ENCODE results near the gene SLC9A3.
"Not testable (repeated sequence)": the region's sequence is repeated elsewhere in the genome, so short reads cannot be mapped to it uniquely, and the experiment has no call there.

SLC9A3 gene

DNA sequence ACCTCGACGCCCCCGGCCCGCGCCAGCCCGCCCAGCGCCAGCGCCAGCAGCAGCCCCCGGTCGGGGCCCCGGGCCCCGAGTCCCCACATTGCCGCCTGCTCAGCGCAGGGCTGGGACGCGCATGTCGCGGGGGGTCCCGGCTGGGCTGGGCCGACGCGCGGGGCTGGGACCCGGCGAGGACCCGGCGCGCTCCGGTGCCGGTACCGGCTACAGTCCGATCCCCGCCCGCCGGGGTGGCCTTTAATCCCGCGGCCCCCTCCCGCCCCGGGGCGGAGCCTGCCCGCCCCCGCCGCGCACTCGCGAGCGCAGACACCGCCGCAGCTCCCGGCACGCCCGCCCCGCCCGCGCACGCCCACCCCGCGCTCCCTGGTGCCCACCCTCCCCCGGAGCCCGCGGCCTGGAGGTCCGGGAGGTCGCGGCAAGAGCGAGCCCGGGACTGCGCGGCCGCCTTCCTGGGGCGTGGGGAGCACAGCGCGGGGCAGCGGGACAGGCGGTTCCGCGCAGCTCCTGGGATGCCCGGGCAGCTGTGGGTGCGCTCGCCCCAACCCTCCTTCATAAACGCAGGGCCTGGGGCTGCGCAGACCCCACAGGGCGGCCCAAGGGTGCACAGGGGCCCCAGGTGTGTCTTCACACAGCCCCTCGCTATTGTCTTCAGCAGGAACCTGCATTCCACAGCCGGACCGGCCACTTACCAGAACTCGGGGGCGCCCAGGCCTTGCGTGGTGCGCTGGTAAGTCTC is at the start of gene SLC9A3:
Gene SLC9A3, minus strand, starts transcription at position 216 of the 739 bp plus-strand sequence.
- DNase-seq (ENCODE audit: low read depth in 2 of 2), result no peak

- no peak for DNase-seq (ENCODE audit: low read depth in 2 of 2)
These were observed 49.7 kb upstream of the SLC9A3 start for GRCh38 chr5:573976-574375.

DNA sequence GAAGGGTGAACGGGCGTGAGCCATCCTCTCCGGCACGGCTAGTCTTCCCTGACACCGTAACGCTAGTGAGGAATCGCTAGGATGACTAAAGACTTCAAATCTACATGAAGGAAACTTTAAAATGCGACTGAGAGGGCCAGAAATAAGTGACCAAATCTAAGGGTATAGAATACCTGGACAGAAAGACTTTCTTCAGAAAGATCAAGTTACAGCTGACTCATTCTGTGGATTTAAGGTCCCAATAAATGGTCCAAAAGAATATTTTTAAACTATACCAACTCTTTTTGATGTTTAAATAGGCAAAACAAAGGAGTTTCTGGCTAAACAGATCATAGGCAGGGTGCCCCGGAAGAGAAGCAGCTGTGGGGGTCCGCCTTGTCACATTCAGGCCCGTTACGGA is 49.0 kb upstream of the SLC9A3 start:
- DNase-seq (ENCODE audit: low read depth in 2 of 2), result no peak

DNA sequence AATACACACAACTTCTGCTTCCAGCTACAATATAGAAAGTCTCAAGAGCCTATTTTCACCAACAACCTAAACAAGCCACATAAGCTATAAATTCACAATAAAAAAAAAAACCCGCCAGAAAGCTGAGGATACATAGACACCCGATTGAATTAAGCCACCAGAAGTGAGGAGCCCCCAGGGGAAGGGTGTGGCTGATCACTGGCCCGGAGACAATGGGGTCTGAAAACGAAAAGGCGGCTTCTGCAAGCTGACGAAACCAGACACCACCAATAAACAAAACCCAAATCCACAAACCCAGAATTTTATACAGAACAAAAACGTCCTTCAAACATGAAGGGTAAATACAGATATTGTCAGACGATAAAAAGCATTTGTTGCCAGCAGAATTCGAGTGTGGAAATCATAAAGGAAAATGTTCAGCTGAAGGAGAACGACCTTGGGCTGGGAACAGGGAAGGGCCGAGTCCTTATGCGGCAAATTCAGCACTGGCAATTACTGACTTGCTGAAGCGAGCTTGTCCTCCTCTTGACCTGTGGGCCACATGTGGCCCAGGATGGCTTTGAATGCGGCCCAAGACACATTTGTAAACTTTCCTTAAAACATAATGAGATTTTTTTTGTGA is 48.3 kb upstream of the SLC9A3 start:
- DNase-seq (ENCODE audit: low read depth in 2 of 2), result no peak

- DNase-seq (ENCODE audit: low read depth in 2 of 2), result no peak
These were observed 47.5 kb upstream of the SLC9A3 start for GRCh38 chr5:571791-572190.

GRCh38 chr5:570886-571285 is 46.6 kb upstream of the SLC9A3 start:
- DNase-seq (ENCODE audit: low read depth in 2 of 2), result no peak

GRCh38 chr5:570446-570845 is 46.2 kb upstream of the SLC9A3 start:
- DNase-seq (ENCODE audit: low read depth in 2 of 2), result no peak

DNA sequence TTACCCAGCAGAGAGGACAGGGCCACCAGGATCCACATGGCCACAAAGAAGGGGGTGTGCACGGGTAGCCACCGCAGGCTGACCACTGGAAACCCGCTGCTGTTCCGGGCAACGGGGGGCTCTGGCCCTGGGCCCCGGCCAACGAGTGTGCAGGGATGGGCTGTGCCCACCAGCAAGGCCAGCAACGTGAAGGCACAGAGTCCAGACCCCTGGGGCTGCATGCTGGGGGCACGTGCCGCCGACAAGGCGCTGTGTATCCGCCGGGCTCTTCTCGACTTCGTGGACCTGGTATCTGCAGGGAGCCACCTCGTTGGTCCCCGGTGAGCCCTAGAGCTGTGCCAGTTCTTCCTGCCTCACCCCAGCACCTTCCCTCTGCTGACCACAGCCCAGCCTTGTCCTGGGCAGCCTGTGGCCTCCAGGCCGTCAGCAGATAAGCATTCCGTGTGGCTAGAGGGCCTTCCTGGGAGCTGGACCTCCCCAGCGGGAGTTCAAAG is 45.7 kb upstream of the SLC9A3 start:
- no peak for DNase-seq (ENCODE audit: low read depth in 2 of 2)

DNA sequence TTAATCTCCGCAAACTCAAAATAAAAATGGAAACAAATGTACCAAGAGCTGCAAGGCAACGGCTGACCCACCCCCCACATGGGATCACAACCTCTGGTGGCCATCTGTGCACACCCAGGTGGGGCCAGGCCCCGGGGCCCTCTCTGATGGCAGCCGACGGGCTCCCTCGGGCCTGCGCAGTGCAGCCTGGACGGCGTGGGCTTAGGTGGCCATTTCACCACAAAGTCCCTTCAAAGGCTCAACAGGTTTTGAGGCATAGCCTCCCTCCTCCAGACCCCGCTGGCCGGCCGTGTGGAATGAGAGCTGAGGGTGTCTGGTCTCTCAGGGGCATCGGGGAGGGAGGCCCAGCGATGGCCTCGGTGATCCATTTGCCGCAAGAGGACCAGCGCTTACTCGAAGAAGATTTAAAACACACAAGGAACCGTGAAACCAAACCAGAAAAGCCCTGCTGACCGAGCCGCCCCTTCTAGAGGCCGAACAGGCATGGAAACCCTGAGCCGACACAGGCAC is 45.2 kb upstream of the SLC9A3 start:
- no peak for DNase-seq (ENCODE audit: low read depth in 2 of 2)

DNA sequence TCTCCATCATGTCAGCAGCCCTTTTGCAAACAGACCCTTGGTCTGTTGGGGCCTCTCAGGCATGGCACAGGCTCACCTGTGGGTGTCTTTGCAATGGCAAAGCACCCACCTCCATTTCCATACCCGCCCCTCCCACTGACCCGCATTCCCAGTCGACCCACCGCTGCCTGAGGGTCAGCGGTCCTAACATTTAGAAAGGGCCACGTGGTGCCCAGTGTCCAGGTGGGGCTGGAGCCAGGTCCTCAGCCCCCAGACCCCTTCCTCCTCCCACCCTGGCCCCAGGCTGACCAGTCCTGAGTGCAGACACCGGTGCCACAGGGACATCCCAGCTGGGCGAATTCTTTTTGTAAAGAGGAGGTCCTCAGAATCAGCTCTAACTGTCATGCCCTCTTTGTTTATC is 44.6 kb upstream of the SLC9A3 start:
- no peak for DNase-seq (ENCODE audit: low read depth in 2 of 2)

DNA sequence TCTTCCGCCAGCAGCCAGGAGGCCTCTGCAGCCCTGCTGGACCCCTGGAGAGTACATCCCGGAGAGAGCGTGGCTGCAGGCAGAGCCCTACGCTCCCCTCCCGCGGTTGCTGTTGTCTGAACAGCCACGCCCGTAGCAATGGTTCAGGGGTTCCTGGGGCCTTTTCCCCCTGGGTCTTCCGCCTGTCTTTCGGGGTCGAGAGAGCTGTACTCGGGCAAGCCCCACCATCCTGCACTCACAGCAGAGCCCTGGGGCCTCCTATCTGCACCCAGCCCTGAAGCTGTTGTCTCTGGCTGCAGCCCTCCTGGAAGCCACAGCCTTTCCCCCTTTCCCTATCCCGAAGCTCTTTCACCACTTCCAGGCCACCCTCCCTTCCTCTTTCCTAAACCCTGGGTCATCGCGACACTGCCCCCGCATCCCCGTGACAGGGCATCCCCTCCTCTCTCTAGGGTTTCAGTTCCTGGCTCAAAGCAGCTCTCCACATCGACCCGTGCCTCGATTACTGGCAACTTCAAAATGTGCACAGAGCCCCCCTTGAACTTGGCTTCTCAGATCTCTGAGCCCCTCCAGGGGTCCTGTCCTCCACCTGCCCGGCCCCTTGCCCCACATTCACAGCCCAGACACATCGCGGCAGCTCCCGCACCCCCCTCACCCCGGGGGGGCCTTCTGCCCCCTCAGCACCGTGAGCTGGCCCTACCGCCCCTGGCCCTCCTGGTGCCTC is 44.0 kb upstream of the SLC9A3 start:
- DNase-seq (ENCODE audit: low read depth in 2 of 2), result no peak

GRCh38 chr5:567664-568060 is 43.4 kb upstream of the SLC9A3 start:
- no peak for DNase-seq (ENCODE audit: low read depth in 2 of 2)

DNA sequence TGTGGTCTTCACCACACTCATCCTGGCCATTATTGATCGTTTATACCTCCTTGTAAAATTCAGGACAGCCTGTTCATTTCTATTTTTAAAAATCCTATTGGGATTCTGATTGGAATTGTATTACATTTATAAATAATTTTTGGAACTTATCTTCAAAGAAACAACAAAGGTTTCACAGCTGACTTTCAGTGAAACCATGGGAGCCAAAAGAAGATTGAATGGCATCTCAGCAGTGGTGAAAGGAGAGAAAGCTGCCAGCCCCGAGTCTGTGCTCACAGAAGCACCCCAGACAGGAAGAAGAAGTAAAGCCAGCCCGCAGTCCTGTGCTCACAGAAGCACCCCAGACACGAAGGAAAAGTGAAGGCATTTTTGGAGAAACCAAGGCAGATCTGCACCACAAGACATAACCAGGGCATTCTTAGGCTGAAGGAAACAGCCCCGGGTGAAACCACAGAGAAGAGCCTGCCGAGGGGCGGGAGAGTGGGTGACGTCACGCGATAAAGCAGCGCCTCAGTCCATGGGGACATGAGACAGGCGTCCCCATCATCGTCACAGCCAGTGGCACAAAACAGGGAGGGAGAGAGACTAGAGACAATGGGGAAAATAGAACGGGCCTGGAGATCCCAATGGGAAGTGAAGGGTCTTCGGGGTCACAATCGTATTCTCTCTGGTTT is 42.5 kb upstream of the SLC9A3 start:
- no peak for DNase-seq (ENCODE audit: low read depth in 2 of 2)

- DNase-seq (ENCODE audit: low read depth in 2 of 2), result no peak
These were observed 41.7 kb upstream of the SLC9A3 start for GRCh38 chr5:565782-566440.

GRCh38 chr5:561408-561807 is 37.2 kb upstream of the SLC9A3 start:
- DNase-seq (ENCODE audit: low read depth in 2 of 2), result no peak

GRCh38 chr5:560792-561166 is 36.5 kb upstream of the SLC9A3 start:
- no peak for DNase-seq (ENCODE audit: low read depth in 2 of 2)

- no peak for DNase-seq (ENCODE audit: low read depth in 2 of 2)
These were observed 34.7 kb upstream of the SLC9A3 start for GRCh38 chr5:558871-559503.

- DNase-seq (ENCODE audit: low read depth in 2 of 2), result no peak
These were observed 34.1 kb upstream of the SLC9A3 start for GRCh38 chr5:558326-558725.

DNA sequence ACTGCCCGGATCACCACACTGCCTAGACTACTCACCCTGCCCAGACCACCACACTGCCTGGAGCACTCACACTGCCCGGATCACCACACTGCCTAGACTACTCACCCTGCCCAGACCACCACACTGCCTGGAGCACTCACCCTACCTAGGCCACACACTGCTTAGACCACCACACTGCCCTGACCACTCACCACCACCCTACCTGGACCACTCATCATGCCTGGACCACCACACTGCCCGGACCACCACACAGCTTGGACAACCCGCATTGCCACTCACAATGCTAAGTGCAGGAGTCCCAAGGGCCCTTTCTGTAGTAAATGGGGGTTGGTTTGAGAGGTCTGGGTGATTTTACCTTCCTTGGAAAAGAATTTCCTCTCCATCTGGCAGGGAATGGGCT is 33.7 kb upstream of the SLC9A3 start:
- DNase-seq (ENCODE audit: low read depth in 2 of 2), result not testable (repeated sequence)

DNA sequence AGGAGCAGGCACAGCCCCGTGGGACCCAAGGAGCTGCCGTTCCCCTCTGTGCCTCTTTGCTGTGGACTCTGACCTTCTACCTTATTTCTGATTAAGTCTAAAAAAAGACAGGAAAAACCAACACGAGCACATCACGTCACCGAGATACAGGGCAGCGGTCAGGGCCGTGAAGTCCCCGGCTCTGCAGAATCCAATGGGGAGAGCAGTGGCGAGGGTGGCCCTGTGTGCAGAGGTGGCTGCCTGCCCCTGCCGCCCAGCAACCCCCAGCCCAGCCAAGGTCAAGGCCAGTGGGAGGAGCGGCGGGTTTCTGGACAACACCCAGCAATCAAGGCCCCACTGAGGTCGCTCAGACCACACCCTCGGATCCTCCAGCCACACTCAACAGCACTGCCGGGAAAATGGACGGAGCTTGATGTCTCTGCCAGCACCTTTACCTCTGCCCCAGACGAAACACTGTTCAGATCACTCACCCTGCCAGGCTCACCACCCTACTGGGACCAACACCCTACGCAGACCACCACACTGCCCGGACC is 32.7 kb upstream of the SLC9A3 start:
- no peak for DNase-seq (ENCODE audit: low read depth in 2 of 2)
